CD4-positive, alpha-beta T cell treated with Interleukin-17A for 1 hour (primary cell): ENCODE results near the gene TMEM243.
"Not testable (repeated sequence)": the region's sequence is repeated elsewhere in the genome, so short reads cannot be mapped to it uniquely, and the experiment has no call there.

Experiments
- DNase-seq: peaks from one replicate; pipeline ENCODE4 v3.0.0-alpha.2; 2020

The TMEM243 gene, protein sequence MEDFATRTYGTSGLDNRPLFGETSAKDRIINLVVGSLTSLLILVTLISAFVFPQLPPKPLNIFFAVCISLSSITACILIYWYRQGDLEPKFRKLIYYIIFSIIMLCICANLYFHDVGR

DNA sequence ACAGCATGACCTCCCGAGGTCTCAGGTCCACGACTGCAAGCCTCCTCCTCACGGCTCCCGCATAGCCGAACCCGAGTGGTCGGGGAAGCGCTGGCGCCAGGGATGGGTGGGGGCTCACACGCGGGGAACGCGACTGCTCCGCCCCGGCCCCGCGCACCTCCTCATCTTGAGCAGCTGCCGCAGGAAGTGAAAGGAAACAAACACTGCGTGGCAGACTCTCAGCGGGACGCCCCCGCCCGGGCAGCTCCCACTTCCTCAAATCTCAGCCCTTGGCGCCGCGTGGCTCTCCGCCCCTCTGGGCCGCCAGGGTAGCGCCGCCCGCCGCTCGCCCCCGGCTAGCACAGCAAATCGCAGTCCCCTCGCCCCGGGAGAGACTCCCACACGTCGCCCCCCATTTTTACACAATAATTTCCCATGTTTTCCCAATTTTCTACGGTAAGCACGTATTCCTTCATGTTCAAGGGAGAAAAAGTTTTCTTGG, at the start of gene TMEM243:
Gene TMEM243, minus strand, starts transcription at position 188 of the 481 bp plus-strand sequence. CDS start 229 bp downstream, outside the sequence.
- DNase-seq = peak; percentile 84

DNA sequence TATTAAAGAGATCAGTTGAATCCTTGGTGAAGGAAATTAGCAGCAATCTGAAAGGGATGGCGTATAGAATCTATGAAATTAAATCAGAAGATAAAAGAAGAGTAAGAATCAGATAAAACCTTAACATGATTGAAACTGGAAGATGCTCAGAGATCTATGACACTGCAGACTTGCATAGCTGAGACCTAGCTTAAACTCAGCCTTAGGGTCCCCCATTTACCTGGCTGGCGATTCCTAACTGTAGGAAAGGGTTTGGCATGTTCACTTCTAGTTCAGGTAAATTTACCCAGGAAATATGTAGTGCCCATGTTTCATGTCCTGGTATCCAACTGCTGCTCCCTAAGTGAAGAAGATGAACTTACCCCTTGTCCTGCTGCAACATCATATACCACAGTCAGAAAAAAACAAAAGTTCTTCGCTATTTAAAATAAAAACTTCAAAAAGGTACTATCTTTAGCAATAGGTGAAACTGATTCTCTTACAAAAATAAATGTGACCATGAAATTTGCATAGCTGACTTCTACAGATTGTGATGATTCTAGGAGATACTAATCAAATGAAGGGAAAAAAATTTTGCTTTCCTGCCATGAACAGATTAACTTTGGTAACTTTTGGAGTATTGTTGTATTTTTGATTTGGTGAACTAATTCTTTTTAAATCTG, 47.8 kb upstream of the TMEM243 start:
- no peak for DNase-seq

DNA sequence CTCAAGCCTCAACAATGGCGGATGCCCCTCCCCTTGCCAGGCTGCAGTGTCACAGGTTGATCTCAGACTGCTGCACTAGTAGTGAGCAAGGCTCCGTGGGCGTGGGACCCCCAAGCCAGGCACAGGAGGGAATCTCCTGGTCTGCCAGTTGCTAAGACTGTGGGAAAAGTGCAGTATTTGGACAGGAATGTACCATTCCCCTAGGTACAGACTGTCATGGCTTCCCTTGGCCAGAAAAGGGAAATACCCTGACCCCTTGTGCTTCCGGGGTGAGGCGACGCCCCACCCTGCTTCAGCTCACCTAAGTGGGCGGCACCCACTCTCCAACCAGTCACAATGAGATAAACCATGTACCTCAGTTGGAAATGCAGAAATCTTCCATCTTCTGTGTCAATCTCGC, 44.0 kb upstream of the TMEM243 start:
- no peak for DNase-seq

DNA sequence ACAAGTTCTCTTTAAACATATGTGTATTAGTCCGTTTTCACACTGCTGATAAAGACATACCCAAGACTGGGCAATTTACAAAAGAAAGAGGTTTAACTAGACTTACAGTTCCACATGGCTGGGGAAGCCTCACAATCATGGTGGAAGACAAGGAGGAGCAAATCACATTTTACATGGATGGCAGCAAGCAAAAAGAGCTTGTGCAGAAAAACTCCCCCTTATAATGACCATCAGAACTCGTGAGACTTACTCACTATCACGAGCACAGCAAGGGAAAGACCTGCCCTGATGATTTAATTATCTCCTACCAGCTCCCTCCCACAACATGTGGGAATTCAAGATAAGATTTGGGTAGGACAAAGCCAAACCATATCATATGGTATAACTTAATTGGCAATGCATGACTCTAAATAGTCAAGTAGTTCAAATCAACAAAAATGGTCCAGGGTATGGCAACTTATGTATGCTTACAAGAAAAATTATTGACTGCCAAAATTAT, 34.1 kb upstream of the TMEM243 start:
- DNase-seq = no peak

DNA sequence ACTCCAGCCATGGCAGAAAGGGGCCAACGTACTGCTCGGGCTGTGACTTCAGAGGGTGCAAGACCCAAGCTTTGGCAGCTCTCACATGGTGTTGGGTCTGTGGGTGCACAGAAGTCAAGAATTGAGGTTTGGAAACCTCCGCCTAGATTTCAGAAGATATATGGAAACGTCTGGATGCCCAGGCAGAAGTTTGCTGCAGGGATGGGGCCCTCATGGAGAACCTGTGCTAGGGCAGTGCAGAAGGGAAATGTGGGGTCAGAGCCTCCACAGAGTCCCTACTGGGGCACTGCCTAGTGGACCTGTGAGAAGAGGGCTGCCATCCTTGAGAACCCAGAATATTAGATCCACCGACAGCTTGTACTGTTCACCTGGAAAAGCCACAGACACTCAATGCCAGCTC, 26.1 kb upstream of the TMEM243 start:
- not testable (repeated sequence) for DNase-seq

DNA sequence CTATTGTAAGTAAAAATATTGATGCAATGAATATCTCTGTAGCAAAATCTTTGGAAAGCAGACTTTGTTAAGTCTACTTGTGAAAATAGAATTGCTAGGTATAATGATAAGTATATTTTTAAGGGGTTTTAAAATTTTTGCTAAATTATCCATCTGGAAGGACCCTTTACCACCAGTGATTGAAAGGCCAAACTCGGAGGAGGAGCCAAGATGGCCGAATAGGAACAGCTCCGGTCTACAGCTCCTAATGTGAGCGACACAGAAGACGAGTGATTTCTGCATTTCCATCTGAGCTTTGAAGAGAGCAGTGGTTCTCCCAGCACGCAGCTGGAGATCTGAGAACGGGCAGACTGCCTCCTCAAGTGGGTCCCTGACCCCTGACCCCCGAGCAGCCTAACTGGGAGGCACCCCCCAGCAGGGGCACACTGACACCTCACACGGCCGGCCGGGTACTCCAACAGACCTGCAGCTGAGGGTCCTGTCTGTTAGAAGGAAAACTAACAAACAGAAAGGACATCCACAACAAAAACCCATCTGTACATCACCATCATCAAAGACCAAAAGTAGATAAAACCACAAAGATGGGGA, 19.0 kb upstream of the TMEM243 start:
- DNase-seq = not testable (repeated sequence)

DNA sequence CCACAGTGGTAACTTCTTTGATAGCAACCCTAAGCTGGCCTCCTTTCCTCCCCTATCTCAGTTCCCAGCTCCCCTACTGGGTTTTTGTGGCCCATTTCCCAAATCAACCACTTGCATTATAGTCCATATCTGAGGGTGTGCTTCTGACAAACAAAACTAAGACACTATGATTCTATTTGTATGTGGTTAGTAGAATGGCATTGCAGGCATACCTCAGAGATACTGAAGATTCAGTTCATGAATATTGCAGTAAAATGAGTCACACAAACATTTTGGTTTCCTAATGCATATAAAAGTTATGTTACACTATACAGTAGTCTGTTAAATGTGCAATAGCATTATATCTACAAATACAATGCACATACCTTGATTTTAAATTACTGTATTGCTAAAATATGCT, 15.4 kb upstream of the TMEM243 start:
- no peak for DNase-seq

DNA sequence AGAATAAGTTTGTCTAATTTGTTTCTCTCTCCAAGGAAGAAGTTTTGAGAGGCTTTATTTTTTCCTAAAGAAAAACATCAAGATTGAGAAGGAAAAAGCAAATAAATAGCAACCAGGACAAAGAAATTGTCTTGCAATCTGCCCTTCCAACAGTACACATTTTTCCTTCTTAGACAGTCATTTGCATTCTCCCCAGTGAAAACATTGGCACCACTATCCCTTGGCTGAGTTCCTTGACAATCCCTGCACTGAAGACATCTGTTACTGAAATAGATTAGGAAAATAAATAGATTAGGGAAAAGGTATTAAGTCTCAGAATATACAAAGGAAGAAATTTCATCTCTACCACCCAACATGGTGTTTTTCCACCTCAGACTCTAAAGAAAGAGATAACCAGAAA, 12.2 kb upstream of the TMEM243 start:
- DNase-seq = no peak

DNA sequence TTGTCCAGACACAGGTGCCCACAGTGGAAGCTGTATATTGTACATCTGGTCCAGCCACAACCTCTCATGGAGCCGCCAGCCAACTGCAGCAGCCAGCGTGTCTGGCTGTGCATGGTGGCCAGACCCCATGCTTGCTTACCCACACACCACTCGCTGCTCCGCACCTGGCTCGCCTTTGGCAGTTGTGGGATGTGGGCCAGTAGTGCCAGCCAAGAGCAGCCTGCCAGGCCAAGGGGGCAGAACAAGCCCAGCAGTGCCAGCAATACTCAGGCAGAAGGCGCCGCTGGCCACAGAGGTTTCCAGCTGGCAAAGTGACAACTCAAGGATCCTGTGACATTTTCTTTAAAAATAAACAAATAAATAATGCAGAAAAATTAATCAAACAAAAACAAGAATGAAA, 11.7 kb upstream of the TMEM243 start:
- DNase-seq = no peak

DNA sequence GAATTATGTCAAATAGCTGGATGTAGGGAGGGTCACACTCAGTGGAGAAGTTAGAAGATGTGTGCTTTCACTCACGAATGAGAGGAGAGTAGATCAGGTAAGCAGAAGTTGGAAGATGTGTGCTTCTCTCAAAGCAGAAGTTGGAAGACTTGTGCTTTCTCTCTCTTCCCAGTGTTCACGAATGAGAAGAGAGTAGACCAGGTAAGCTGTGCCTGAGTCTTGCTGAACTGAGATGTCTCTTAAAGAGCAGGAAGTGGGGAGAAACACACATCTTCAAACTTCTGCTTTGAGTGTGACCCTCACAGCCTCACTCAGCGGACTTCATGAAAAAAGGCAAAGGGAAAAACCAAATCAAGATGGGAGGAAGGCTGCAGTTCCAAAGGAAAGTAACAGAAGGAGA, 7.0 kb upstream of the TMEM243 start:
- no peak for DNase-seq

DNA sequence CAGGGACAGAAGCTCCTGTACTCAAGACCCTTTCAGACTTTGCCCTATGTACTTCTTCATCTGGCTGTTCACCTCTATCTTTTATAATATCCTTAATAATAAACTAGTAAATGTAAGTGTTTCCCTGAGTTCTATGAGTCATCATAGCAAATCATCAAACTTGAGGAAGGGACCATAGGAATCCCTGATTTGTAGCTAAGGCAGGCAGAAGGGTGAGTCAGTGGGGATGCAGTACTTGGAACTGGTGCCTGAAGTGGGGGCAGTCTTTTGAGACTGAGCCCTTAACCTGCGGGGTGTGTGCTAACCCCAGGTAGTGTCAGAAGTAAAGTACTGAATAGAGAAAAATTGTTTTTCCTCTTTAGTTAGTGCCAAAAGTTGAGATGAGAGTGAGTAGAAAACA, 6.2 kb upstream of the TMEM243 start:
- DNase-seq = no peak

DNA sequence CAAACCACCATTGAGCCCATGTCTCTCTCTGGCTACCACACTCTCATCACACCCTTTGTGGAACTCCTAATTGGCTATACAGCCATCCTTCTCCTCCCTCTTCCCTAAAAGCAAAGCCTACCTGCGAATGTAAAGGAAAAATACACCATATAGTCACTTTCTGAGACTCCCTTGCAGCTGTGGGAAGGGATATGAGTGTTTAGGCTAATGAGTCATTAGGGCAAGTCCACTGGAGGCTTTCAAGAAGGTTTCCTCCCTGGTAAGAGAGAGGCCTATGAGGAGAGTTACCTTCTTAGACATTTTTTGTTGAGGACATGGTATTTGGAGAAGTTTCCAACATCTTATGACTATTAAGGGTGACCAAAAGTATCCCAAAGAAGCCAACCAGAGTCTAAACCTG, 4.1 kb upstream of the TMEM243 start:
- DNase-seq = no peak

DNA sequence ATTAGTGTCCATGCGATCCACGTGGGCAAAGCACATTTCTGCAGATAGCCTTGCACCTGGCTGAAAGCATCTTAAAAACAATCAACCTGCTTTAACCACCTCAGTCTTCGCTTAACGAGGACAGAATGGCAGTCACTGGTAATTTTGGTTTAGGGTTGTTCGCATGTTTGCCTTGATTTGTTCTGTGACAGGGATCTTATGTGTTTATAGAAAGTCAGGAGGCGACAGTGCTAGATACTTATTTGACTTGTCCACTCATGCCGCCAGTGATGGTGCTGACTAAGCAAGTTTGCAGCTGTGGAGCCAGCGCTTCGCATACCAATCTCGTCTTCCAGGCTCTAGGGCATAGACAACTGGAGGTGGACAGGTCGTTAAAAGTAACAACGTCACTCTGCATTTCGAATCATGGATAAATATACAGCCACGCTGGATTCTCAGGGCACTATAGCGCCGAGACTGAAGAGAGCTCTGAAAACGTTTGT, 1.2 kb upstream of the TMEM243 start:
- DNase-seq = no peak

DNA sequence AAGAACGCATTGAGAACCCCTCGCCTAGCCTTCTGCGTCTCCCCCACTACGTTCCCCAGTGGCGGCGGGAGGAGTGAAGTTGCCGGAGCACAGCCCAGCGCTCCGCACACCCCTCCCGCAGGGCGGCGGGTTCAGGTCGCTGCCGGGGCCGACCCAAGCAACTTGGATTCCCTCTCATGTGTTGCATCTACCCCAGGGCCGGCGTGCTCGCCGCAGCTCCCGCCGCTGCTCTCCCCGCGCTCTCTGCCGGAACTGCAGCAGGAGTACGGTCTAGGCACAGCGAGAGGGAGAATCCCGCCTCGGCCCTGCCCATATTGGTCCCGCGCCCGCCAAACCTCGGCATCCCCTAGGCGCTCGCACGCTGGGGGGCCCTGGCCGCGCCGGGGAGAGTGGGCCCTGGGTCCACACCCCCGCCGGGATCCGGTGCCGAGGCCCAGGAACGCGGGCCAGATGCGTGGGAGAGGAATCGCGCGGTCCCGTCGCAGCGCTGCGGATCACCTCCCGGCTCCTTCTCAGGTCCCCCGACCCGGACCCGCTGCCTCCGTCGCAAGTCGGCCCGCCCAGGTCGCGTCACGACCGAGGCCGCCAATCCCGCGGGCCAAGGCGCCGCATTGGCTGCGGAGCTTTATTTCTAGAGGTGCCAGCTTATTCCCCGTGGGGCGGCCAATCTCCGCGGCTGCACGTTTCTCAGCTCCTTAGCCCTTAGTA, 648 bp upstream of the TMEM243 start:
- DNase-seq = peak; percentile 83

DNA sequence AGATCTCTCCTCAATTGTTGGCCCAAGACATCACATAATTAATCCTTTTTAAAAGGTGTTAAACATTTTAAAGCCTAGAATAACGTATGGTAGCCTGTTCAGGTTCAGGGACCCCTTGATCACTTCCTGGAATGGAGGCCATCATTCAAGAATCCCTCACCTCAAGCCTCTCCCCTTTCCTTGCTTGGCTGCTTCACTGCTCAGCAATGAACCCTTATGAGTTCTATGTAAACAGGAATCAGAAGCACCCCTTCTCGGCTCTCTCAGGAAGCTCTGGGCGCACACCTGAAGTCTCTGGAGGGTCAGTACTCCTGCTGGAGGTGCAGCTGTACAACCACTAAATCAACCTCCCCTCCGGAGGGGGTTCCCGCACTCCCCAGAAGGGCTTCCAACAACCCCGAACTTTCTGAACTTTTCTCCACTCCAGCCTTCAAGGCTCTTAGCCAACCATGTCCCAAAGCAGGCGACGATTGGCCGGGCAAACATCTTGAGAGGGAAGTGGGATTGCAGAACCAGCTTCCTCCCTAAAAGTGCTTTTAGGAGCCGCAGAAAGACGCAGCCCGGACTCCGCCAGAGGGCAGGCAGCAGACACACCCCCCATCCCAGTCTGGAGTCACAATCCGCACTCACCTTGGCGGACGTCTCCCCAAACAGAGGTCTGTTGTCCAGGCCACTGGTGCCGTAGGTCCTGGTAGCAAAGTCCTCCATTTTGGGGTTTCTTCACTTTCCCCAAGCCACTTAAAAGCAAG, 562 bp downstream of the TMEM243 start:
- peak; percentile 58 for DNase-seq

DNA sequence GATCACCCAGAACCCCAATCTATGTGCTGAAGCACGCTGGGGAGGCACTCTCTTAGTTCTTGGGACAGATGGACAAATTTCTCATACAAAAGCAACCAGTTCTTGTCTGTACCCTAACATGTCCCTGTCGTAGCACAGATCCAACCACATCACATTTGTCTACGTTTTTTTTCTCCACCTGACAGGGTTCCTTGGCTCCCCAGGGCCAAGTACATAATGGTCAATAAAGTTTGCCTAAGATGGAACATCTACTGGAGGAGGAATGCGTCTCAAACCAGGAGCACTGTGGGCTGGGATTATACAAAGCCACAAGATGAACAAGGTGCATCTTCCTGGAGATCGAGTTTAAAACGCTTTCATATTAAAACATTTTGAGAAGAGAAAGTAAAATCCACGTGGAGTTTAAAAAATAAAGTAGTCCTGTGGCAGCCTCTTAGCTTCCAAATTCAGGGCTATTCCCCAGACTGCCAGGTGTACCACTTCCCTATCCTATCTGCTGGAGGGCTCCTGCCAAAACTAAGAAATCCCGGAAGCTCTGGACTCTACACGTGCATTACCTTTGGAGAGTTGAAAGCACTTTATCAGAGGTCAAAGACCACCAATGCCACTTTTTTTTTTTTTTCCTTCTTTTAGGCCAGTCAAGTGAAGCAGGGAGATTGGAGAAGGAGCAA, 1.4 kb downstream of the TMEM243 start:
- no peak for DNase-seq

DNA sequence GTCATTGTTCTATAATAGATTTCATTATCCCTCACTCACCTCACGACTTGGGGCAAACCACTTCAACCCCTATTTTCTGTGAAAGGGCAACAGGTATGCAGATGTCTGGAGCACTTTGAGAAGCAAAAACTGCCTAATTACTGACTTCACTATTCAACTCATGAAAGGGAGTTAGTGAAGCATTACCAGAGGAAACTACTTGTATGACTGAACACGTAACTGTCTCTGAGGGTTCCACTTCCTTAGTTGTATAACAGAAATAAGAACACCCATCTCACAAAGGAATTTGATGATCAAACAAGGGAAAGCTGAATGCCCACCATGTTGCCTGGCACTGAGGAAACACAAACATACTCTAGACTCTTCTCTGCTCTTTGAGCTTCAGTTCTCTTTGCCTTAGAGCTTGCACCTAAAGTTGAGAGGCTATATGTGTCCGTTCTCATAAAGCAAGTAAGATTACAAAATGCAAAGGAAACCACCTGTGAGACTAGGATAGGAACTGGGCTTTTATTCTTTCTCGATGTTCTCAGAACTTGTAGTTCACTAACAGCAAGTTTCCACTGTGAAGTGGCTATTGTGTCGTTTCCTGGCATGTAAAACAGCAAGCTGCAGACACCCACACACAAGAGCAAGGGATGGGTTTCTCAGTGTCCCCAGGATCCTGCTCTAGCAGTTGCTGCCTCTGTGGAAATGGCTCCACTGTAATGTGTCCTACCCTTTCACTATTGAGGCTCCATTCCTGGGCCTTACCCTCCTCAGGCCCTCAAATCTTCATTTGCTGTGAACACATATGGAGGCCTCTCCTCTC, 2.6 kb downstream of the TMEM243 start:
- DNase-seq = peak; percentile 70

DNA sequence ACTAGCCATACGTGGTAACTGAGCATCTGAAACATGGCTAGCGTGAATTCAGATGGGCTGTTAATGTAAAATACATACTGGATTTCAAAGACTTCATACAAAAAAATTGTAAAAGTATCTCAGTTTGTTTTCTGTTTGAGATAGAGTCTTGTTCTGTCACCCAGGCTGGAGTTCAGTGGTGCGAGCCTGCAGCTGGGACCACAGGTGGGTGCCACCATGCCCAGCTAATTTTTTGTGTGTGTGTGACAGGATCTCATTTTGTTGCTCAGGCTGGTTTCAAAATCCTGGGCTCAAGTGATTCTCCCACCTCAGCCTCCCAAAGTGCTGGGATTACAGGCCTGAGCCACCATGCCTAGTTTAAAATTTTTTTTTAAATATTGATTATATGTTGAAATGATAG, 4.5 kb downstream of the TMEM243 start:
- DNase-seq = no peak

DNA sequence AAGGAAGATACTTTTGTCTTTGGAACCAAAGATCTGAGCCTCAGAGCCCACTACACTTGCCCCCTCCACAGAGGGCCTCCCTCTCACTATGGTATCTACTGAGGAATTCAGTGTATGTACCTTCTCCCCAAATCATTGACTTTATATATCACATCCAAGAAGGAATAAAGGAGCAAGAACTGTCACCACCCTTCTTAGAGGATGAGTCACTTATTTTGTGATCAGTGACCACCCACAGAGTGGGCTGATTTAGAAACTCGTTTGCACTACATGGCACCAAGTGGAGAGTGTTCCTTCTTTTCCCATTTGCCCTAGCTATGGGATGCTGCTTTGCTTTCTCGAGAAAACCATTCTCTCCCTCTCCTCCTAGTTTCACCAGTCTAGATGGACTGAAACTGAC, 5.7 kb downstream of the TMEM243 start:
- no peak for DNase-seq

DNA sequence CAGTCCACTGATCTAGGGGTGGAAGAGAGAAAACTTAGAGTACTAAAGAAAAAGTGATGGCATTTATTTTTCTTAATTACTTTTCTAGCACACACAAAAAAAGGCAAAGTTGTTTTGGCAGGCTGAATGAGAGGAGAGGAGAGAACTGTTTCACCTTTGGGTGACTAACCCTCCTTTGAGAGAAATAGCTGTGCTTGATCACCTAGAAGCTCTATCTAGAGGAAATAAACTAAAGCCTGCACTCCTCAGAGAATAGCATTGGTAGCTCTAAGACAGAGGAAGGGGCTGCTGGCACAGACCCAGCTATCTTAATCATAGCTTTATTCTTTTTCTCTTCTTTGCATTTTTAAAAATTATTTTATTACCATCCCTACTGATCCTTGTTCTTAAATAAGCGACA, 6.3 kb downstream of the TMEM243 start:
- no peak for DNase-seq

DNA sequence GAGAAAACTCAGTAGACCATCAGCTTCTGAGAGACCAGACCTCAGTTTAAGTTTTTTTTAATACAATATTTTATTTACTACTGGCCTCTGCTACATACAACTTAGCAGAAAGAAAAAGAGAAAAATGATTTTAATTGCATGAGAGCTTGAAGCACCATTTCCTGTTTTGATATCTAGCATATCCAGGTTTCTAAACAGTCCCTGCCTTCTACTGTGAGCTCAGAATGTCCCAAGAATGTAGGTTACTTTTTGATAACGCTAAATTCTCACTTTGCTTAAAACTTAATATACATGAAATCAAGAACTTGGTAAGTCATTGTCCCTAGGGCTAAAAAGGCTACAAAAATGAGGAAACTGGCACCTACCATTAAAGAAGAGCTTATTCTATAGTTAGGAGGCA, 7.0 kb downstream of the TMEM243 start:
- DNase-seq = no peak
